ENCODE results near the gene ZBTB3. TPM values are rescaled to one million over a fixed set of nuclear protein-coding genes. Genes with fewer than 3 reads are reported as not detected.

Gene ZBTB3
- 15.6 TPM for polyA plus RNA-seq (2013, experiment 1 of 4)
- polyA plus RNA-seq (2013, experiment 2 of 4) = 11.4 TPM
- polyA plus RNA-seq (2013, experiment 3 of 4) = 11.0 TPM
- 13.9 TPM for polyA plus RNA-seq (2013, experiment 4 of 4)

- 1% methylated on average over 47 of the region's 47 CpGs for WGBS, 2 experiments
- H3K36me3 ChIP-seq (ENCODE audit: control insufficient read depth, insufficient read depth, low read length) = peaks cover 6% of the 10 kb centered on the region
- H3K27ac ChIP-seq (ENCODE audit: insufficient read depth, low read depth, low read length, poor library complexity, severe bottlenecking) = peak within 1 kb of the TSS; percentile 55
- peaks cover 6% of the 10 kb centered on the region for H3K4me1 ChIP-seq (ENCODE audit: control insufficient read depth, insufficient read depth, low read length)
- peak within 1 kb of the TSS; percentile 92 for H3K4me3 ChIP-seq (ENCODE audit: insufficient read depth, low read depth, low read length)
- no peaks in the 10 kb centered on the region for H3K27me3 ChIP-seq (ENCODE audit: control insufficient read depth, insufficient read depth, low read length, poor library complexity, severe bottlenecking)
- no peaks in the 10 kb centered on the region for H3K9me3 ChIP-seq (ENCODE audit: control insufficient read depth, low read length)
These were observed at the start of gene ZBTB3 for GRCh38 chr11:62753736-62754603. Gene ZBTB3 (minus strand): TSS chr11:62754160. CDS start chr11:62753664, 496 bp downstream.

GRCh38 chr11:62801071-62801470 is 47.1 kb upstream of the ZBTB3 start:
- peaks cover 4% of the 10 kb centered on the region for H3K4me1 ChIP-seq (ENCODE audit: control insufficient read depth, insufficient read depth, low read length)
- H3K36me3 ChIP-seq (ENCODE audit: control insufficient read depth, insufficient read depth, low read length) = peaks cover 61% of the 10 kb centered on the region
- H3K4me3 ChIP-seq (ENCODE audit: insufficient read depth, low read depth, low read length) = no peak overlapping the region
- H3K27ac ChIP-seq (ENCODE audit: insufficient read depth, low read depth, low read length, poor library complexity, severe bottlenecking) = no peak overlapping the region
- WGBS, 2 experiments = 94 to 96% methylated on average over 4 of the region's 4 CpGs
- H3K27me3 ChIP-seq (ENCODE audit: control insufficient read depth, insufficient read depth, low read length, poor library complexity, severe bottlenecking) = no peaks in the 10 kb centered on the region
- H3K9me3 ChIP-seq (ENCODE audit: control insufficient read depth, low read length) = no peaks in the 10 kb centered on the region

GRCh38 chr11:62799486-62799885 is 45.5 kb upstream of the ZBTB3 start:
- peaks cover 4% of the 10 kb centered on the region for H3K4me1 ChIP-seq (ENCODE audit: control insufficient read depth, insufficient read depth, low read length)
- no peak overlapping the region for H3K4me3 ChIP-seq (ENCODE audit: insufficient read depth, low read depth, low read length)
- H3K36me3 ChIP-seq (ENCODE audit: control insufficient read depth, insufficient read depth, low read length) = peaks cover 71% of the 10 kb centered on the region
- WGBS, 2 experiments = 96 to 98% methylated on average over 10 of the region's 10 CpGs
- H3K9me3 ChIP-seq (ENCODE audit: control insufficient read depth, low read length) = no peaks in the 10 kb centered on the region
- no peaks in the 10 kb centered on the region for H3K27me3 ChIP-seq (ENCODE audit: control insufficient read depth, insufficient read depth, low read length, poor library complexity, severe bottlenecking)
- H3K27ac ChIP-seq (ENCODE audit: insufficient read depth, low read depth, low read length, poor library complexity, severe bottlenecking) = no peak overlapping the region

GRCh38 chr11:62796281-62796680 is 42.3 kb upstream of the ZBTB3 start:
- WGBS, 2 experiments = 92% methylated on average over 7 of the region's 7 CpGs
- Histone ChIP-seq H3K9me3 (ENCODE audit: control insufficient read depth, low read length) (no peaks in the 10 kb centered on the region), H3K36me3 (ENCODE audit: control insufficient read depth, insufficient read depth, low read length) (peaks cover 61% of the 10 kb centered on the region), H3K4me1 (ENCODE audit: control insufficient read depth, insufficient read depth, low read length) (no peaks in the 10 kb centered on the region), H3K4me3 (ENCODE audit: insufficient read depth, low read depth, low read length) (no peak overlapping the region), H3K27ac (ENCODE audit: insufficient read depth, low read depth, low read length, poor library complexity, severe bottlenecking) (no peak overlapping the region), H3K27me3 (ENCODE audit: control insufficient read depth, insufficient read depth, low read length, poor library complexity, severe bottlenecking) (no peaks in the 10 kb centered on the region)

- no peak overlapping the region for H3K27ac ChIP-seq (ENCODE audit: insufficient read depth, low read depth, low read length, poor library complexity, severe bottlenecking)
- no peaks in the 10 kb centered on the region for H3K27me3 ChIP-seq (ENCODE audit: control insufficient read depth, insufficient read depth, low read length, poor library complexity, severe bottlenecking)
- peaks cover 6% of the 10 kb centered on the region for H3K4me1 ChIP-seq (ENCODE audit: control insufficient read depth, insufficient read depth, low read length)
- no peaks in the 10 kb centered on the region for H3K9me3 ChIP-seq (ENCODE audit: control insufficient read depth, low read length)
- H3K4me3 ChIP-seq (ENCODE audit: insufficient read depth, low read depth, low read length) = no peak overlapping the region
- 93 to 94% methylated on average over 7 of the region's 8 CpGs for WGBS, 2 experiments
- peaks cover 51% of the 10 kb centered on the region for H3K36me3 ChIP-seq (ENCODE audit: control insufficient read depth, insufficient read depth, low read length)
These were observed 40.3 kb upstream of the ZBTB3 start for GRCh38 chr11:62794201-62794775.

GRCh38 chr11:62792202-62792575 is 38.2 kb upstream of the ZBTB3 start:
- Histone ChIP-seq H3K27ac (ENCODE audit: insufficient read depth, low read depth, low read length, poor library complexity, severe bottlenecking) (no peak overlapping the region), H3K36me3 (ENCODE audit: control insufficient read depth, insufficient read depth, low read length) (peaks cover 34% of the 10 kb centered on the region), H3K9me3 (ENCODE audit: control insufficient read depth, low read length) (no peaks in the 10 kb centered on the region), H3K4me1 (ENCODE audit: control insufficient read depth, insufficient read depth, low read length) (peaks cover 6% of the 10 kb centered on the region), H3K27me3 (ENCODE audit: control insufficient read depth, insufficient read depth, low read length, poor library complexity, severe bottlenecking) (no peaks in the 10 kb centered on the region), H3K4me3 (ENCODE audit: insufficient read depth, low read depth, low read length) (peak overlapping the region; percentile 99)
- 55 to 59% methylated on average over 11 of the region's 11 CpGs for WGBS, 2 experiments

- 1% methylated on average over 55 to 58 of the region's 58 CpGs for WGBS, 2 experiments
- Histone ChIP-seq H3K36me3 (ENCODE audit: control insufficient read depth, insufficient read depth, low read length) (peaks cover 29% of the 10 kb centered on the region), H3K4me3 (ENCODE audit: insufficient read depth, low read depth, low read length) (peak within 1 kb of the TSS; percentile 99), H3K4me1 (ENCODE audit: control insufficient read depth, insufficient read depth, low read length) (peaks cover 6% of the 10 kb centered on the region), H3K27me3 (ENCODE audit: control insufficient read depth, insufficient read depth, low read length, poor library complexity, severe bottlenecking) (no peaks in the 10 kb centered on the region), H3K9me3 (ENCODE audit: control insufficient read depth, low read length) (no peaks in the 10 kb centered on the region), H3K27ac (ENCODE audit: insufficient read depth, low read depth, low read length, poor library complexity, severe bottlenecking) (peak within 1 kb of the TSS; percentile 59)
These were observed 37.7 kb upstream of the ZBTB3 start, which contains the start of gene TMEM223 for GRCh38 chr11:62791501-62792201. Gene TMEM223 (minus strand): TSS chr11:62792006. CDS start chr11:62791994, 12 bp downstream.

GRCh38 chr11:62789576-62789975 is 35.6 kb upstream of the ZBTB3 start:
- 95 to 97% methylated on average over 3 of the region's 3 CpGs for WGBS, 2 experiments
- Histone ChIP-seq H3K27me3 (ENCODE audit: control insufficient read depth, insufficient read depth, low read length, poor library complexity, severe bottlenecking) (no peaks in the 10 kb centered on the region), H3K36me3 (ENCODE audit: control insufficient read depth, insufficient read depth, low read length) (peaks cover 14% of the 10 kb centered on the region), H3K9me3 (ENCODE audit: control insufficient read depth, low read length) (no peaks in the 10 kb centered on the region), H3K27ac (ENCODE audit: insufficient read depth, low read depth, low read length, poor library complexity, severe bottlenecking) (no peak overlapping the region), H3K4me1 (ENCODE audit: control insufficient read depth, insufficient read depth, low read length) (peaks cover 9% of the 10 kb centered on the region), H3K4me3 (ENCODE audit: insufficient read depth, low read depth, low read length) (no peak overlapping the region)

GRCh38 chr11:62788991-62789390 is 35.0 kb upstream of the ZBTB3 start:
- Histone ChIP-seq H3K27me3 (ENCODE audit: control insufficient read depth, insufficient read depth, low read length, poor library complexity, severe bottlenecking) (no peaks in the 10 kb centered on the region), H3K4me1 (ENCODE audit: control insufficient read depth, insufficient read depth, low read length) (peaks cover 9% of the 10 kb centered on the region), H3K4me3 (ENCODE audit: insufficient read depth, low read depth, low read length) (no peak overlapping the region), H3K36me3 (ENCODE audit: control insufficient read depth, insufficient read depth, low read length) (peaks cover 8% of the 10 kb centered on the region), H3K9me3 (ENCODE audit: control insufficient read depth, low read length) (no peaks in the 10 kb centered on the region), H3K27ac (ENCODE audit: insufficient read depth, low read depth, low read length, poor library complexity, severe bottlenecking) (no peak overlapping the region)
- WGBS, 2 experiments = 85 to 97% methylated on average over 5 of the region's 5 CpGs
